Transverse colon (tissue), 4 donors: ENCODE measurements around the gene CCL11. TPM values are rescaled to one million over a fixed set of nuclear protein-coding genes. Genes with fewer than 3 reads are reported as not detected.
"Not testable (repeated sequence)": the region's sequence is repeated elsewhere in the genome, so short reads cannot be mapped to it uniquely, and the experiment has no call there.

Source experiments
- DNase-seq: peaks from one replicate; pipeline ENCODE4 v3.0.0-alpha.2; 2019
- H3K27ac ChIP-seq, 4 donors: fragments of 200-600 bp; sonication (generic); 2 replicates each; pipeline ENCODE4 v1.5.1; 2016 to 2018; ENCODE audit warnings: inconsistent platforms in 4 of 4
- H3K27me3 ChIP-seq: fragments of 200-600 bp; sonication (generic); 2 replicates; pipeline ENCODE4 v1.5.1; 2017; ENCODE audit warnings: inconsistent platforms
- H3K36me3 ChIP-seq, 4 donors: fragments of 200-600 bp; sonication (generic); 2 replicates each; pipeline ENCODE4 v1.5.1; 2017 to 2019; ENCODE audit warnings: inconsistent platforms in 4 of 4
- H3K4me1 ChIP-seq, 4 donors: fragments of 200-600 bp; sonication (generic); 2 replicates each; pipeline ENCODE4 v1.5.1; 2017 to 2020; ENCODE audit warnings: inconsistent platforms in 4 of 4
- H3K4me3 ChIP-seq, 4 donors: fragments of 200-600 bp; sonication (generic); 1 replicate in 1 of 4; 2 replicates in 3 of 4; pipeline versions ENCODE4 v1.5.1 to v1.6.1; 2017 to 2019; ENCODE audit warnings: inconsistent platforms in 4 of 4
- H3K9me3 ChIP-seq, 2 donors: fragments of 200-600 bp; sonication (generic); 2 replicates each; pipeline ENCODE4 v1.5.1; 2017 to 2019; ENCODE audit warnings: inconsistent platforms in 2 of 2
- EP300 ChIP-seq: sonication (generic); formaldehyde crosslinking; IDR thresholded peaks from one replicate; pipeline ENCODE4 v1.6.1; 2017; ENCODE audit warnings: antibody characterized with exemption, low read depth
- POLR2A ChIP-seq: fragments of 450-650 bp; IDR thresholded peaks from one replicate; pipeline ENCODE4 v1.6.1; 2016; ENCODE audit warnings: antibody characterized with exemption, mild to moderate bottlenecking, moderate library complexity
- POLR2AphosphoS5 ChIP-seq, 3 donors: sonication (generic); formaldehyde crosslinking; IDR thresholded peaks; one replicate each; pipeline ENCODE4 v1.6.1; 2016; ENCODE audit warnings: antibody characterized with exemption in 3 of 3
- WGBS, 2 donors: methylation state at CpG; one replicate each; pipeline ENCODE4 v1.1.5; 2018; ENCODE audit warnings: low coverage in 1 of 2; 5-methylcytosine and 5-hydroxymethylcytosine counted together
- in situ Hi-C, 4 donors: fragments of 200-750 bp; cut with MboI; loops; one replicate each; pipeline versions ENCODE4 v1.15.0 to v1.15.1; 2017; ENCODE audit warnings: low sequenced_read_pairs in 3 of 4, low pct_ligation_motif_present in 1 of 4, low pct_unique_long_range_greater_than_20kb in 1 of 4
- intact Hi-C: fragments of 100-400 bp; cut with DNase I; formaldehyde crosslinking; loops from one replicate; pipeline ENCODE4 v1.15.1; 2023; ENCODE audit warnings: low total_unique reads
- total RNA-seq, 4 donors: library from RNA; depleted of rRNA; stranded (reverse); fragments of >200 nt; gene quantifications; one replicate each; pipeline ENCODE4 v1.1.0, GENCODE V29; 2016
- TF ChIP-seq, protein P1 (sequence below), 5 experiments: fragments of 200-600 bp in 3 of 5; fragments of 450-650 bp in 2 of 5; sonication (generic) in 3 of 5; IDR thresholded peaks; 1 replicate in 2 of 5; 2 replicates in 3 of 5; pipeline ENCODE4 v1.5.1; 2016 to 2017; ENCODE audit warnings: antibody characterized with exemption in 5 of 5, inconsistent platforms in 3 of 5, mild to moderate bottlenecking in 2 of 5, moderate library complexity in 1 of 5

The CCL11 gene
- total RNA-seq, 4 donors from 2014 or later, result 3.0 to 10.5 (median 5.8) TPM

DNA sequence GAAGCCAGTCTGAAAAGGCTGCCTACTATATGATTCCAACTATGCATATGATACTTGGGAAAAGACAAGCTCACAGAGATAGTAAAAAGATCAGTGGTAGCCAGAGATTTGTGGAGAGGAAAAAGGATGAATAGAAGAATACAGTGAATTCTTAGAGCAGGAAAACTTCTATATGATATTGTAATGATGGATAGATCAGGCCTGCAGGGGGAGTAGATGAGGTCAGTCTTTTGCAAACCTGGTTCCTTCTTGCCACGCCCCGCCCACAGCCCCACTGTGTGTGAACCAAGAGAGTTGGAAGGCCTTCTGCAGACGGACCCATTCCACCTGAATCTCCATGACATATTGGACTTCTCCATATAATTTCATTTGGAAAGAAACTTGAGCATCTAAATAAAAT is 32.9 kb downstream of the CCL11 start:
- H3K27ac ChIP-seq, result peak overlapping the region in 2 of 4 donors; percentile 44 to 59
- WGBS, 2 donors, result 74 to 75% methylated on average over 2 to 3 of the region's 3 CpGs
- no peaks in the 10 kb centered on the region for H3K4me1 ChIP-seq
- H3K36me3 ChIP-seq, result no peaks in the 10 kb centered on the region
- no peak for TF ChIP-seq EP300
- TF ChIP-seq, protein P1, sequence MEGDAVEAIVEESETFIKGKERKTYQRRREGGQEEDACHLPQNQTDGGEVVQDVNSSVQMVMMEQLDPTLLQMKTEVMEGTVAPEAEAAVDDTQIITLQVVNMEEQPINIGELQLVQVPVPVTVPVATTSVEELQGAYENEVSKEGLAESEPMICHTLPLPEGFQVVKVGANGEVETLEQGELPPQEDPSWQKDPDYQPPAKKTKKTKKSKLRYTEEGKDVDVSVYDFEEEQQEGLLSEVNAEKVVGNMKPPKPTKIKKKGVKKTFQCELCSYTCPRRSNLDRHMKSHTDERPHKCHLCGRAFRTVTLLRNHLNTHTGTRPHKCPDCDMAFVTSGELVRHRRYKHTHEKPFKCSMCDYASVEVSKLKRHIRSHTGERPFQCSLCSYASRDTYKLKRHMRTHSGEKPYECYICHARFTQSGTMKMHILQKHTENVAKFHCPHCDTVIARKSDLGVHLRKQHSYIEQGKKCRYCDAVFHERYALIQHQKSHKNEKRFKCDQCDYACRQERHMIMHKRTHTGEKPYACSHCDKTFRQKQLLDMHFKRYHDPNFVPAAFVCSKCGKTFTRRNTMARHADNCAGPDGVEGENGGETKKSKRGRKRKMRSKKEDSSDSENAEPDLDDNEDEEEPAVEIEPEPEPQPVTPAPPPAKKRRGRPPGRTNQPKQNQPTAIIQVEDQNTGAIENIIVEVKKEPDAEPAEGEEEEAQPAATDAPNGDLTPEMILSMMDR (IDR thresholded peaks at IDR 0.05), result no peak
- no peak for TF ChIP-seq POLR2AphosphoS5 (IDR thresholded peaks at IDR 0.05)
- no peak for TF ChIP-seq POLR2A
- intact Hi-C loops, result no loop called here
- in situ Hi-C loops, result no loop called here
- H3K9me3 ChIP-seq, result no peaks in the 10 kb centered on the region
- H3K27me3 ChIP-seq, result no peaks in the 10 kb centered on the region
- H3K4me3 ChIP-seq, result no peak overlapping the region
- no peak for DNase-seq

DNA sequence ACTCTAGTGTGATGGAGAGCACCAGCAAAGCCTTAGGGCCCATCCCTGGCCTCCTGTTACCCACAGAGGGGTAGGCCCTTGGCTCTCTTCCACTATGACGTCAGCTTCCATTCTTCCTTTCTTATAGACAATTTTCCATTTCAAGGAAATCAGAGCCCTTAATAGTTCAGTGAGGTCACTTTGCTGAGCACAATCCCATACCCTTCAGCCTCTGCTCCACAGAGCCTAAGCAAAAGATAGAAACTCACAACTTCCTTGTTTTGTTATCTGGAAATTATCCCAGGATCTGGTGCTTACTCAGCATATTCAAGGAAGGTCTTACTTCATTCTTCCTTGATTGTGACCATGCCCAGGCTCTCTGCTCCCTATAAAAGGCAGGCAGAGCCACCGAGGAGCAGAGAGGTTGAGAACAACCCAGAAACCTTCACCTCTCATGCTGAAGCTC is 33.5 kb downstream of the CCL11 start, which contains the start of gene CCL8:
Gene CCL8 (plus strand): TSS at position 397 of the 445 bp plus-strand sequence. CDS start 67 bp downstream, outside the sequence.
- in situ Hi-C loops, result no loop called here
- no peaks in the 10 kb centered on the region for H3K36me3 ChIP-seq
- H3K4me3 ChIP-seq, result no peak within 1 kb of the TSS
- DNase-seq, result no peak
- no peaks in the 10 kb centered on the region for H3K27me3 ChIP-seq
- no peaks in the 10 kb centered on the region for H3K4me1 ChIP-seq
- WGBS, 2 donors, result 27% methylated on average over 2 of the region's 2 CpGs; no CpG with 5 or more reads in 1 of the 2 donors
- no peaks in the 10 kb centered on the region for H3K9me3 ChIP-seq
- peak within 1 kb of the TSS; percentile 11 to 59 (median 36) for H3K27ac ChIP-seq
- intact Hi-C loops, result no loop called here
- TF ChIP-seq POLR2AphosphoS5 (IDR thresholded peaks at IDR 0.05) (peak in 1 of 3 donors; percentile 57), POLR2A (no peak), EP300 (no peak)

- TF ChIP-seq, protein P1 (IDR thresholded peaks at IDR 0.05), result no peak
- peak in 1 of 3 donors; percentile 8 for TF ChIP-seq POLR2AphosphoS5 (IDR thresholded peaks at IDR 0.05)
- H3K27ac ChIP-seq, result peak overlapping the region in 3 of 4 donors; percentile 28 to 59 (median 30)
- intact Hi-C loops, result no loop called here
- H3K27me3 ChIP-seq, result no peaks in the 10 kb centered on the region
- no peaks in the 10 kb centered on the region for H3K4me1 ChIP-seq
- H3K4me3 ChIP-seq, result no peak overlapping the region
- no peak for DNase-seq
- H3K36me3 ChIP-seq, result no peaks in the 10 kb centered on the region
- in situ Hi-C loops, result no loop called here
- H3K9me3 ChIP-seq, result peaks cover 0 to 6% of the 10 kb centered on the region in 2 donors
Measured at GRCh38 chr17:34321964-34322363, 36.4 kb downstream of the CCL11 start.

- H3K9me3 ChIP-seq, H3K36me3 ChIP-seq, H3K27me3 ChIP-seq, DNase-seq, in situ Hi-C loops, H3K4me1 ChIP-seq, H3K4me3 ChIP-seq, intact Hi-C loops: not testable (repeated sequence)
- H3K27ac ChIP-seq, result peak overlapping the region in 2 of 4 donors; percentile 27 to 32
- peak in 2 of 3 donors; percentile 37 to 58 for TF ChIP-seq POLR2AphosphoS5 (IDR thresholded peaks at IDR 0.05)
- WGBS, 2 donors, result 49 to 57% methylated on average over 3 to 4 of the region's 4 CpGs
Measured at GRCh38 chr17:34327580-34327979, 42.0 kb downstream of the CCL11 start.

DNA sequence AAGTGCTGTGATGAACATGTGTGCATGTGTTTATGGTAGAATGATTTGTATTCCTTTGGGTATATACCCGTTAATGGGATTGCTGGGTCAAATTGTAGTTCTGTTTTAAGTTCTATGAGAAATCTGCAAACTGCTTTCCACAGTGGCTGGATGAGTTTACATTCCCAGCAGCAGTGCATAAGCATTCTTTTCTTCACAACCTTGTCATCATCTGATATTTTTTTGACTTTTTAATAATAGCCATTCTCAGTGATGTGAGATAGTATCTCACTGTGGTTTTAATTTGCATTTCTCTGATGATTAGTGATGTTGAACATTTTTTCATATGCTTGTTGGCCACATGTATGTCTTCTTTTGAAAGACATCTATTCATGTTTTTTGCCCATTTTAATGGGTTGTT is 52.2 kb downstream of the CCL11 start:
- Histone ChIP-seq H3K9me3 (no peaks in the 10 kb centered on the region), H3K4me1 (no peaks in the 10 kb centered on the region), H3K27ac (no peak overlapping the region), H3K4me3 (no peak overlapping the region), H3K36me3 (no peaks in the 10 kb centered on the region), H3K27me3 (peaks cover 8% of the 10 kb centered on the region)
- in situ Hi-C loops (no loop called here), intact Hi-C loops (no loop called here)
- no peak for DNase-seq
- no peak for TF ChIP-seq EP300
- TF ChIP-seq POLR2AphosphoS5 (IDR thresholded peaks at IDR 0.05), result no peak
- TF ChIP-seq POLR2A, result no peak
- TF ChIP-seq, protein P1 (IDR thresholded peaks at IDR 0.05), result no peak
- WGBS, 2 donors, result 68 to 86% methylated on average over 1 of the region's 1 CpG

Other genes with a start within 250 kb of the CCL11 start
- gene CCL2, start 30.5 kb upstream of the CCL11 start, total RNA-seq, result 100 to 1,000 TPM in 2 of 4 donors, 10 to 100 TPM in 1, 1 to 10 TPM in 1; 9.1 to 147 (median 77.6) TPM
- gene CCL7, start 15.5 kb upstream of the CCL11 start, total RNA-seq, result not detected
- 10 to 100 TPM in 1 of 4 donors, 1 to 10 TPM in 1, not detected in 2; 1.2 to 10.9 TPM for gene CCL8, start 33.7 kb downstream of the CCL11 start, total RNA-seq
- gene CCL13, start 70.7 kb downstream of the CCL11 start, total RNA-seq, result 10 to 100 TPM in 1 of 4 donors, 1 to 10 TPM in 2, not detected in 1; 5.4 to 10.5 (median 8.2) TPM
- not detected for gene CCL1, start 77.5 kb downstream of the CCL11 start, total RNA-seq